Osteoblast (primary cell): ENCODE data around the gene ANKRD2. TPM values are rescaled to one million over a fixed set of nuclear protein-coding genes. Genes with fewer than 3 reads are reported as not detected.

Experiments
- DNase-seq: peaks from one replicate; pipeline ENCODE4 v3.0.0; 2011; ENCODE audit warnings: low spot score, mixed read lengths; ENCODE audit not compliant: insufficient read length; ENCODE audit errors: missing footprints
- H2AFZ ChIP-seq: 2 replicates; pipeline ENCODE4 v1.6.0; 2011; ENCODE audit warnings: mild to moderate bottlenecking, low read length
- H3K27ac ChIP-seq: 2 replicates; pipeline ENCODE4 v1.5.1; 2011; ENCODE audit warnings: mild to moderate bottlenecking, low read depth, low read length, moderate library complexity
- H3K27me3 ChIP-seq: 2 replicates; pipeline ENCODE4 v1.6.0; 2012; ENCODE audit warnings: mild to moderate bottlenecking, control low read depth, inconsistent platforms, low read length, moderate library complexity; ENCODE audit not compliant: insufficient read depth
- H3K36me3 ChIP-seq: 2 replicates; pipeline ENCODE4 v1.5.1; 2011; ENCODE audit warnings: mild to moderate bottlenecking, low read length, control low read depth, moderate library complexity; ENCODE audit not compliant: insufficient read depth
- H3K4me1 ChIP-seq: 2 replicates; pipeline ENCODE4 v1.5.1; 2011; ENCODE audit warnings: mild to moderate bottlenecking, low read length, control low read depth, moderate library complexity; ENCODE audit not compliant: insufficient read depth
- H3K4me2 ChIP-seq: 2 replicates; pipeline ENCODE4 v1.6.0; 2011; ENCODE audit warnings: mild to moderate bottlenecking, low read length; ENCODE audit not compliant: insufficient read depth
- H3K4me3 ChIP-seq: fragments of 200-600 bp; sonication (generic); 3 replicates; pipeline ENCODE4 v1.5.1; 2012; ENCODE audit warnings: mild to moderate bottlenecking, low read length, inconsistent platforms; ENCODE audit not compliant: insufficient read depth
- H3K79me2 ChIP-seq: 2 replicates; pipeline ENCODE4 v1.6.0; 2012; ENCODE audit warnings: mild to moderate bottlenecking, low read length, control low read depth, inconsistent platforms; ENCODE audit not compliant: insufficient read depth
- H3K9me3 ChIP-seq: 2 replicates; pipeline ENCODE4 v1.5.1; 2011; ENCODE audit warnings: low read depth, low read length, control low read depth
- H4K20me1 ChIP-seq: 2 replicates; pipeline ENCODE4 v1.6.0; 2012; ENCODE audit warnings: mild to moderate bottlenecking, low read length, control low read depth; ENCODE audit not compliant: insufficient read depth
- CTCF ChIP-seq: IDR thresholded peaks from 2 replicates; pipeline ENCODE4 v1.5.1; 2011; ENCODE audit warnings: mild to moderate bottlenecking, low read depth, low read length, moderate library complexity; ENCODE audit errors: extremely low read depth
- total RNA-seq: library from RNA; depleted of rRNA; stranded (reverse); fragments of >200 nt; gene quantifications from 2 replicates; pipeline ENCODE4 v1.2.3, GENCODE V29; 2012

The ANKRD2 gene
- total RNA-seq, 1 donor: 0.72 TPM

- Histone ChIP-seq H3K27me3 (no peaks in the 10 kb centered on the region), H3K27ac (no peak overlapping the region), H3K4me3 (no peak overlapping the region), H3K79me2 (no peaks in the 10 kb centered on the region), H3K4me1 (peaks cover 26% of the 10 kb centered on the region), H3K36me3 (no peaks in the 10 kb centered on the region), H4K20me1 (peaks cover 3% of the 10 kb centered on the region), H2AFZ (no peak overlapping the region), H3K9me3 (no peaks in the 10 kb centered on the region), H3K4me2 (no peak overlapping the region)
- TF ChIP-seq CTCF: no peak
- no peak for DNase-seq
Observed at GRCh38 chr10:97598407-97599271, 26.1 kb downstream of the ANKRD2 start.

GRCh38 chr10:97599272-97599619, 26.7 kb downstream of the ANKRD2 start:
- Histone ChIP-seq H2AFZ (no peak overlapping the region), H3K4me3 (no peak overlapping the region), H3K4me1 (peaks cover 24% of the 10 kb centered on the region), H3K4me2 (no peak overlapping the region), H3K36me3 (no peaks in the 10 kb centered on the region), H3K9me3 (no peaks in the 10 kb centered on the region), H3K27me3 (no peaks in the 10 kb centered on the region), H3K79me2 (no peaks in the 10 kb centered on the region), H3K27ac (no peak overlapping the region), H4K20me1 (peaks cover 3% of the 10 kb centered on the region)
- DNase-seq: no peak
- TF ChIP-seq CTCF: no peak

- Histone ChIP-seq H3K4me3 (no peak overlapping the region), H3K4me2 (no peak overlapping the region), H3K27me3 (no peaks in the 10 kb centered on the region), H3K9me3 (no peaks in the 10 kb centered on the region), H4K20me1 (peaks cover 3% of the 10 kb centered on the region), H3K36me3 (no peaks in the 10 kb centered on the region), H3K27ac (no peak overlapping the region), H3K4me1 (peaks cover 22% of the 10 kb centered on the region), H3K79me2 (no peaks in the 10 kb centered on the region), H2AFZ (no peak overlapping the region)
- no peak for DNase-seq
- TF ChIP-seq CTCF: no peak
Observed at GRCh38 chr10:97600616-97601015, 28.0 kb downstream of the ANKRD2 start.

- Histone ChIP-seq H3K27me3 (no peaks in the 10 kb centered on the region), H3K79me2 (no peaks in the 10 kb centered on the region), H2AFZ (no peak overlapping the region), H3K4me1 (peaks cover 13% of the 10 kb centered on the region), H3K27ac (no peak overlapping the region), H3K4me2 (no peak overlapping the region), H3K9me3 (no peaks in the 10 kb centered on the region), H3K4me3 (no peak overlapping the region), H4K20me1 (no peaks in the 10 kb centered on the region), H3K36me3 (no peaks in the 10 kb centered on the region)
- no peak for TF ChIP-seq CTCF
- DNase-seq: no peak
Observed at GRCh38 chr10:97601268-97602215, 29.0 kb downstream of the ANKRD2 start.
